HG03039 (cell line): ENCODE results near the gene LGSN.
A peak's percentile ranks its signal among the peaks of the same experiment; 100 is the strongest.
"Not testable (repeated sequence)": the region's sequence is repeated elsewhere in the genome, so short reads cannot be mapped to it uniquely, and the experiment has no call there.

Source experiments
- ATAC-seq: cut with Tn5 transposase; IDR thresholded peaks from one replicate; pipeline ENCODE4 v1.9.1; 2021; ENCODE audit warnings: mild to moderate bottlenecking, moderate library complexity; ENCODE audit not compliant: unreplicated experiment

Gene LGSN

GRCh38 chr6:63307581-63308246 lies 12.1 kb downstream of the LGSN start:
- ATAC-seq: peak; percentile 86

GRCh38 chr6:63306420-63306819 lies 13.4 kb downstream of the LGSN start:
- ATAC-seq: no peak

- no peak for ATAC-seq
These were observed 14.5 kb downstream of the LGSN start for GRCh38 chr6:63305277-63305676.

GRCh38 chr6:63303476-63303875 lies 16.3 kb downstream of the LGSN start:
- no peak for ATAC-seq

GRCh38 chr6:63299667-63300066 lies 20.1 kb downstream of the LGSN start:
- no peak for ATAC-seq

GRCh38 chr6:63295553-63296194 lies 24.1 kb downstream of the LGSN start:
- ATAC-seq: no peak

- no peak for ATAC-seq
These were observed 29.2 kb downstream of the LGSN start for GRCh38 chr6:63290492-63291058.

GRCh38 chr6:63289269-63289872 lies 30.4 kb downstream of the LGSN start:
- ATAC-seq: no peak

- ATAC-seq: no peak
These were observed 39.1 kb downstream of the LGSN start for GRCh38 chr6:63280639-63281180.

GRCh38 chr6:63278916-63279315 lies 40.9 kb downstream of the LGSN start:
- no peak for ATAC-seq

GRCh38 chr6:63275953-63276352 lies 43.8 kb downstream of the LGSN start:
- no peak for ATAC-seq

GRCh38 chr6:63274795-63275430 lies 44.9 kb downstream of the LGSN start:
- not testable (repeated sequence) for ATAC-seq

- ATAC-seq: no peak
These were observed 47.4 kb downstream of the LGSN start for GRCh38 chr6:63272397-63272796.

- peak; percentile 56 for ATAC-seq
These were observed 50.3 kb downstream of the LGSN start for GRCh38 chr6:63269470-63269869.

- peak; percentile 75 for ATAC-seq
These were observed 51.2 kb downstream of the LGSN start for GRCh38 chr6:63268574-63268973.

- ATAC-seq: no peak
These were observed 52.0 kb downstream of the LGSN start for GRCh38 chr6:63267828-63268227.

- no peak for ATAC-seq
These were observed 52.7 kb downstream of the LGSN start for GRCh38 chr6:63267046-63267445.

GRCh38 chr6:63263444-63263843 lies 56.3 kb downstream of the LGSN start:
- no peak for ATAC-seq

- ATAC-seq: no peak
These were observed 58.0 kb downstream of the LGSN start for GRCh38 chr6:63261820-63262219.

- ATAC-seq: no peak
These were observed 60.6 kb downstream of the LGSN start for GRCh38 chr6:63259153-63259552.

GRCh38 chr6:63249875-63250482 lies 69.8 kb downstream of the LGSN start:
- ATAC-seq: no peak
